DLD1 (cell line): ENCODE results near the gene PPP1R37.

Source experiments
- in situ Hi-C: cut with HindIII; loops from 2 replicates; pipeline ENCODE4 v1.10.0; 2017; ENCODE audit warnings: low sequenced_read_pairs

Gene PPP1R37, protein sequence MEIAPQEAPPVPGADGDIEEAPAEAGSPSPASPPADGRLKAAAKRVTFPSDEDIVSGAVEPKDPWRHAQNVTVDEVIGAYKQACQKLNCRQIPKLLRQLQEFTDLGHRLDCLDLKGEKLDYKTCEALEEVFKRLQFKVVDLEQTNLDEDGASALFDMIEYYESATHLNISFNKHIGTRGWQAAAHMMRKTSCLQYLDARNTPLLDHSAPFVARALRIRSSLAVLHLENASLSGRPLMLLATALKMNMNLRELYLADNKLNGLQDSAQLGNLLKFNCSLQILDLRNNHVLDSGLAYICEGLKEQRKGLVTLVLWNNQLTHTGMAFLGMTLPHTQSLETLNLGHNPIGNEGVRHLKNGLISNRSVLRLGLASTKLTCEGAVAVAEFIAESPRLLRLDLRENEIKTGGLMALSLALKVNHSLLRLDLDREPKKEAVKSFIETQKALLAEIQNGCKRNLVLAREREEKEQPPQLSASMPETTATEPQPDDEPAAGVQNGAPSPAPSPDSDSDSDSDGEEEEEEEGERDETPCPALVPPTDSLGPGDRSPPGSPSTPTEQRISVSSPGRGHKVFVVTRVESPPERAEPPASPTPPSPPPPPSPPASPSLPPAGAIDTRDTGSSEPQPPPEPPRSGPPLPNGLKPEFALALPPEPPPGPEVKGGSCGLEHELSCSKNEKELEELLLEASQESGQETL

DNA sequence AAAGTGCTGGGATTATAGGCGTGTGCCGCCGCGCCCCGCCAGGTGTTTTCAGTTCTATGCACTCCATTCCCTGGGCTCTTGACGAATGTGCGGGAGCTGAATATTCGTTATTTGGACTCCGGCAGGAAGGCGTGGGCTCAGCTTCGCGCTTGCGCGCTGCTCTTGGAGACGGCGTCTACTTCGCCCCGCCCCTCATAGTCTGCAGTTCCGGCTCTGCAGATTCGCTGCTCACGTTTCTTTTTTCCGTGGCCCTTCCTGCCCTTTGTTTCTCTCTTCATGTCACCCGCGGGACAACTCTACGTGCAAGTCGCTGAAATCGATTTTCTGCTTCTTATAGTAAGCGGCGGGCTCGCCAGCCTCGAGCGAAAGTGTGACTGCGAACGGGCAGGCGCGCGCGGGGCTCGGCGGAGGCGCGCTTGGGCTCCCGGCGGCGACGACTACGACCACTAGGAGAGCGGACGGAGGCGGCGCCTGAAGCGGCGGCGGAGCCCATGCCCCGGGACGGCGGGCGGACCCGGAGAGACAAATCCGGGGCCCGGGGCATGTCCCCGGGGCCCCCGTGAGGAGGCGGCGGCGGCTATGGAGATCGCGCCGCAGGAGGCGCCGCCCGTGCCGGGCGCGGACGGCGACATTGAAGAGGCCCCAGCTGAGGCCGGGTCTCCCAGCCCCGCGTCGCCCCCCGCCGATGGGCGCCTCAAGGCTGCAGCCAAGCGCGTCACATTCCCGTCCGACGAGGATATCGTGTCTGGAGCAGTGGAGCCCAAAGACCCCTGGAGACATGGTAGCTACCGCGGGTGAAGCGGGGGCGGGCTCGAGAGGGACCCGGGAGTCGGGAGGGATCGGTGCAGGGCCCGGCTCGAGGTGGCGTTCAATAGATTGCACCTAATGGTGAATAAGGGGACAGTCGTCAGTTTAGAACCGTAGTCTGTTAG lies at the start of gene PPP1R37:
Gene PPP1R37, plus strand, starts transcription at position 433 of the 932 bp plus-strand sequence. Its CDS starts 147 bp downstream, at position 580.
- in situ Hi-C loops = no loop called here

DNA sequence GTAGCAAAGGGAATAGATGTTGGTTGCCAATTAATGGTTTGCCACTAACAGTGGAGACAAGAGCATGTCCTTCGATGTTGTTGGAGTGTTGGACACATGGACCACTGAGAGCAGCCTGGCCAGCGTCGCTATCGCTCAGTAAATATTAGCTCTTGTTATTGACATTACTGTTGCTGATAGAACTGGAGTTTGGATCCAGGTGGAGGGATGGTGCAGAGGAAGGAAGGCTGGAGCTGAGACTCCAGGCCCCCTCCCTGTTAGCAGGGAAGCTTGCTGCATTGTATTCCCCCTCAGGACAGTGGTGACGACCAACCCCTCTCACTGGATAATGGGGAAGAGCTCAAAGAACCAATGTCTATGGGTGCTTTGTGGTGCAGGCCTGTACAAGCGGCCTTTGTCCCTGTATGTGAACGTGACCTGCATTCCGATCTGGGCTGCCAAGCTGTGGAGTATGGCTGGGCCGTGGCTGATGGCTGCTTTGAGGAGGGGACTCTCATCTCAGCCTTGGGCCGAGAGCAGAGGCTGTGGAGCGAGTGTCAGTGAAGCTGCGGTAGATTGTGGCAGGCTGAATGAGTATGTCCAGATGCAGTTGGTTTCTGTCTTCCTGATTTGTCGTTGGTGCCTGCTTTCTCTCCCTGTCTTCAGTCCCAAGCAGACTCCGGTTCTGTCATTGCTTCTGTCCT lies 47.2 kb upstream of the PPP1R37 start:
- in situ Hi-C loops = no loop called here

DNA sequence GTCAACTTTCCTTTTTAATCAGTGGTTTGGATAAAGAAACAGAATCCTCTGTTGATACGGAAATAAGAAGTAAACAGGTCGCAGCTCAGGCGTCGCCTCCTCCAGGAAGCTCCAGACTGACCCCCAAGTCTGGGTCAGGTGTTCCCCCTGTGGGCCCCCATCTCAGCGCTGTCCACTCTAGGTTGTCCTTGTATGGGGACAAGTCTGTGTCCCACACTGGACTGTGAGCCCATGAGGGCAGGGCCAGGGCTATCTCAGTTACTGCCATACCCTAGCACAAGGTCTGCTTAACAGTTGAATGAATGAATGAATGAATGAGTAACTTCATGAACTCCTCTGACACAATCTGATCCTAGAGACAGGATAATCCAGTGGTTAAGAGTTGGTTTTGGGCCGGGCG lies 46.6 kb upstream of the PPP1R37 start:
- in situ Hi-C loops = no loop called here

DNA sequence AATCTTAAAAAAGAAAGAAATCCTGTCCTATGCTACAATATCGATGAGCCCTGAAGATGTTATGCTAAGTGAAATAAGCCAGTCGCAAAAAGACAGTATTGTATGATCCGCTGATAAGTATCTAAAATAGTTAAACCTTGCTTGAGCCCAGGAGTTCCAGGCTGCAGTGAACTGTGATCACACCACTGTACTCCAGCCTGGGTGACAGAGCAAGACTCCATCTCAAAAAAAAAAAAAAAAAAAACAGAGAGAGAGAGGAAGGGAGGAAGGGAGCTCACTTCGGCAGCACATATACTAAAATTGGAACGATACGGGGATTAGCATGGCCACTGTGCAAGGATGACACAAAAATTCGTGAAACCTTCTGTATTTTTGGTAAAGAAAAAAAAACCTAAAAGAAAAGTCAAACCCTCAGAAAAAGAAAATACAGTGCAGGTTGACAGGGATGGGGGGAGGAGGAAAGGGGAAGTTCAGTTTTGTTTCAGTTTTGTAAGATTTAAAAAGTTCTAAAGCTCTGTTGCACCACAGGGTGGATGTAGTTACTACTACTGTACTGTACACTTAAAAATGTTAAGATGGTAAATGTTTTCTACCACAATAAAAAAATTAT lies 45.7 kb upstream of the PPP1R37 start:
- in situ Hi-C loops = no loop called here

DNA sequence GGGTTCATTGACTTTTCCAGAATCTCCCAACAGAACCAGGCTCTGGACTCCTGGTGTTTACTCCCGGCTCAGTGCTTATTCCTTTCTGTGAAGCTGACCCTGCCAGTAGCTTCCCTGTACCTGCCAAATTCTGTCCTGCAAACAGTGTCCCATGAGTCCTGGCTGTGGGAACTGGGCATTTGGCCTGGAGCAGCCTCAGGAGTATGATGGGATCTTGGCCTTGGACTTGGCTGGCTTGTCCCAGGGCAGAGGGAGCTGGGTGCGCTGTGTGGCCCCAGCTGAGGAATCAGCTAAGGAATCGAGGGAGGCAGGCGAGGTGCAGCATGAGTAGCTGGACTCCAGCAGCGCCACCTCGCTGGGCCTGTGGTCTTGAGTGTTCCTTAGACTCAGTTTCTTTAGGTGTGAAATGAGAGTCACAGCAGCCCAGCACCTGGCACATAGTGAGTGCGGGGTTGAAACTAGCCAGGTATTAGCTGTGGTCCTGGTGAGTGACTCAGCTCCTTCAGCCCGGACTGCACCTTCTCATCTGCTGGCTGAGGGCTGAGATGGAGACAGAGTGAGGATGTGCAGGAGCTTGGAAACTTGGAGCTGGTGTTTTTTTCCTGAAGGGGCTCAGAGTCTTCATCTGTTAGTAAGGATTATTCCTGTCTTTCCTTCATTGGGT lies 43.8 kb upstream of the PPP1R37 start:
- in situ Hi-C loops = no loop called here

DNA sequence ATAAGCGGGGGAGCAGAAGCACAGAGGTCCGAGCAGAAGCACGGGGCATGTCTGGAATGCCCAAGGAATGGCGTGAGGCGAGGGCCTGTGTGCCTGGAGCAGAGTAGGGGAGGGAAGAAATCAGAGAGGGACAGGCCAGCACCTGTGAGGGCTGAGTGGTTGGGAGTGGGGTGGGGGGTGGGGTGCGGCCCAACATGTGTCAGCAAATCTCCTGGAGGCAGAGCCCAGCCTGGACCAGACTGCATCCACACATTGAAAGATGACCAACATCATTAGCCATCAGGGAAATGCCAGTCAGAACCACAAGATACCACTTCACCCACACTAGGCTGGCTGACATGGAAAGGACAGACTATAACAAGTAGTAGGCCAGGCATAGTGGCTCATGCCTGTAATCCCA lies 42.9 kb upstream of the PPP1R37 start:
- in situ Hi-C loops = no loop called here

DNA sequence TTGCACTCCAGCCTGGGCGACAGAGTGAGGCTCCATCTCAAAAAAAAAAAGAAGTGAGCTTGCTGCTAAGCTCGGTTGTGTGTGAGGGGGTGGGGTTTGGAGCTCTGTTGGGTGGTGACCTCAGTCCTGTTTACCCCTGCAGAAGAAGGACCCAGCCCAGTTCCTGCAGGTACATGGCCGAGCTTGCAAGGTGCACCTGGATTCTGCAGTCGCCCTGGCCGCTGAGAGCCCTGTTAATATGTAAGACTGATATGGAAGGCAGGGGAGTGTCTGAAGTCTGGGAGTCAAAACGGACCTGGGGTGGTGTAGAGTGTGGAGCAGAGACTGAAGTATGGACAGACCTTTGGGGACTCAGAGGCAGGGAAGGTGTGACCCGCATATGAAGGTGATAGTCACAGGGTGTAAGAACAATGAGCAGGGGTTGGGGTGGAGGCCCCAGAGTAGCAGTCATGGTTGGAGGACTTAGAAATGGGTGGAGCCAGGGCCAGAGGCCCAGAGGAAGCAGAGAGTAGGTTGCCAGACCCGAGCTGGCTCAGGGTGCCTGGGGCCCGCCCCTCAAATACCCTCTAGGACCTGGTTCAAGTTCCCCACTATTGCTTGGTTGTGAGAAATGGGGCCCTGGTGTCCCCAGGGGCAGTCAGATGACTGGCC lies 40.9 kb upstream of the PPP1R37 start:
- in situ Hi-C loops = no loop called here

DNA sequence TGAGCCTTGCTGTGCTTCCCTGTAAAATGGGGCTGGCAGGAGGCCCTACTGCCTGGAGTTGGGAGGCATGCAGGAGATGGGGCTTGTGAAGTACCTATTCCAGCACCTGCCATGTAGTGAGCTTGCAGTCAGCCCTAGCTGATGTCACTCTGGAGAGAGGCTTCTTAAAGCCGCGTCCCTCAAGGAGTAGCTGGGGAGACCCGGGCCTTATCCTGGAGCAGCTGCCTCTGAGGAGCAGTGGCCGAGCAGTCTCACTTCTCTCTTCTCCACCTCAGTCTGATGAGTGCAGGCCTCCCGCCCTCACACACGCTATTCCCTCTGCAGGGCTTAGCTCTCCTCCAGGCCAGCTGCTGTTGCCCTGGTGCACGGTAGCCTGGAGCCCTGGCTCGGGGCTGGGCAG lies 36.1 kb upstream of the PPP1R37 start:
- in situ Hi-C loops = no loop called here

DNA sequence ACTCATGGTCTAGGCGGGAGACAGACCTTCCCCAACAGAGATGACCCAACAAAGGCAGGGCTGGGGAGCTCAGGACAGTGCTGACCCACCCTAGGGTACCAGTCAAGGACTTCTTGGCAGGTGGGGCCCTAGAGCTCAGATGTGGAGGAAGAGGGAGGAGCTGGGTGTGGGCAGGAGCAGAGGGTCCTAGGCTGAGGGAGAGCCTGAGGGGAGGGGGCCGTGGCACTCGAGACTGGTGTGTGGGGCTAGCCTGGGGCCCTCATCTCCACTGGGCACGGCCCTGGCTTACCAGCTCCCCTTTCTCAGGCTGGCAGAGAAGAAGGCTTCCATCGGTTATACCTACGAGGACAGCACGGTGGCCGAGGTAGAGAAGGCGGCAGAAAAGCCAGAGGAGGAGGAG lies 35.5 kb upstream of the PPP1R37 start:
- in situ Hi-C loops = no loop called here

DNA sequence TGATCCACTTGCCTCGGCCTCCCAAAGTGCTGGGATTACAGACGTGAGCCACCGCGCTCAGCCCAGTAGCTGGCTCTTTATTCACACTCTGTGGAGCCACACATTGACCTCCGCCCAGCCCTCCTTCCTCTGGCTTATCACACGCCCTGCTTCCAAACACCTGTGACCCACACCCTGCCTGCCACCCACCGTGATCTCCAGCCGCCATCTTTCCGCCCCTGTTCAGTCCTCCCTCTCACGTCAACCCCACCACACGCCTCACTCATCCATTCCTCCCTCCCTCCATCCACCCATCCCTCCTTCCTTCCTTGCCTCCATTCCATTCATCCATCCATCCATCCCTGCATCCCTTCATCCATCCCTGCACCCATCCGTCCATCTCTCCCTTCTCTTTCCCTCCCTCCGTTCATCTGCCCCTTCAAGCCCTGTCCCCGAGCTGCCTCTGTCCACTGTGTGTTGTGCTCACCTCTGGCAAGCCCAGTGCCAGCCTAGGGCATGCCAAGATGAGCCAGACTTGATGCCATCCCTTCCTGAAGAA lies 34.3 kb upstream of the PPP1R37 start:
- in situ Hi-C loops = no loop called here

DNA sequence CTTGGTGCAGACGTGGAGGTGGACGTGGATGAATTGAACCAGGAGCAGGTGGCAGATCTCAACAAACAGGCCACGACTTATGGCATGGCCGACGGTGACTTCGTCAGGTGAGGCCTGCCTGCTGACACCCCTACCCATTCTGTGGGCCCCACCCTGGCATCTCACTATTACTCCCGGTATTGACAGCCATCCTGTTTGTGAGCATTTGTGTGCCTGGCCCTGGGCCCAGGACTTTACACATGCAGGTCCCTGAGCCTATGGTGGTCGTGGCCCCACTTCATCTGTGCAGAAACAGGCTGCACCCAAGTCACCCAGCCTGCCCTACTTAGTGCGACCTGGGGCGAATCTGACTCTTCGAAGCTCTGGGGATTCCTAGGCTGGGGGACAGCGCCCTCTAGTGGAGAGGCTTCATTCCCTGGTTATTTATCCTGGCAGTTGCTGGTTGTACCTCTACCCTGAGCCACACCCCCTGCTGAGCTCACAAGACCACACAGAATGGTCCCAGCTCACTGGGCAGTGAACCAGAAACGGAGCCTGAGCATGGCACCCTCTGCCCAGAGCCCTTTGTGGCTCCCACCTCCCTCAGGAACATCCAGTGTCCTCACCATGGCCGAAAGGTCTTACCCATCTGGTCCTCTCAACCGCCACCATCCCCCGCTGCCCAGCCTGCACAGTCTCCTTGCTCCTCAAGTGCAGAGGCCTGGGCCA lies 33.6 kb upstream of the PPP1R37 start:
- in situ Hi-C loops = no loop called here

DNA sequence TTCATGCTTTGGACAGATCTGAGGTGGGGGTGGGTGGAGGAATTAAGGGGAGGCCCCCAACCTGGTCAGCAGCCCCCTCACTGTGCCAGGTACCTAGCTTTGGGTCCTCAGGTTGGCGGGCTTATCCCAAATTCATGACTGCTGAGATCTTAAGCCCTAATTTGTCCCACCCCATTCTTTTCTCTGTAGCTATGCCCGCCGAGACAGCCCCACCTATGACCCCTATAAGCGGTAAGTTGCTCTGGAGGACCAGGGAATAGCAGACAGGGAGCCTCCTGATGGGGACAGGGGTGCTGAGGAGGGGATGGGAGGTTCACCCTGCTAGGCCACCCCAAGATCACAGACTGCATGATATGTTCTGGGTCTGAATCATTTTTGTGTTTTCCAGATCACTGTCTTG lies 31.0 kb upstream of the PPP1R37 start:
- in situ Hi-C loops = no loop called here

DNA sequence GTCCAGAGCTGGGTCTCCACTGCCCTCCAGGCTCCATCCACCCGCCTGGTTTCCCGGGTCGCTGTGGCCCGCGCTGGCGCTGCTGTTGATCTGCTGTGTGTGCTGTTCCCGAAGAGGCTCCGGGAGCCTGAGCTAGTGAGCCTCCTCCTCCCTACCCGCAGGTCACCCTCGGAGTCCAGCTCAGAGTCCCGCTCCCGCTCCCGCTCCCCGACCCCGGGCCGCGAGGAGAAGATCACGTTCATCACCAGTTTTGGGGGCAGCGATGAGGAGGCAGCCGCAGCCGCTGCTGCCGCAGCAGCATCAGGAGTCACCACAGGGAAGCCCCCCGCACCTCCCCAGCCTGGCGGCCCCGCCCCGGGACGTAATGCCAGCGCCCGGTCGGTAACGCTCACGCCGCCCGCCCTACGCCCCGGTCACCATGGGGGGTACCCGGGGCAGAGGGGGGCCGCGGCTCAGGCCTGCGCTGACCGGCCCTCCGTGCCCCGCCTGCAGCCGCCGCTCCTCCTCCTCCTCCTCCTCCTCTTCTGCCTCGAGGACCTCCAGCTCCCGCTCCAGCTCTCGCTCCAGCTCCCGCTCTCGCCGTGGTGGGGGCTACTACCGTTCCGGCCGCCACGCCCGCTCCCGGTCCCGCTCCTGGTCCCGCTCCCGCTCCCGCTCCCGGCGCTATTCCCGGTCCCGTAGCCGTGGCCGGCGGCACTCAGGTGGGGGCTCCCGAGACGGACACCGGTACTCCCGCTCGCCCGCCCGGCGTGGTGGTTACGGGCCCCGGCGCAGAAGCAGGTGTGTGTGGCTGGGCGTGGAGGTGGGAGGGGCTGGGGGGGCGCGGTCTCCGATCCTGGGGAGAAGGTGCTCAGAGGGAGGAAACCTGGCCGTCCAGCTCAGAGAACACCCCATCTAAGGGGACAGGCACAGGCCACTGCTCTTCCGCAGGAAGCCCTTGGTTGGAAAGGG lies 28.9 kb upstream of the PPP1R37 start:
- in situ Hi-C loops = no loop called here

DNA sequence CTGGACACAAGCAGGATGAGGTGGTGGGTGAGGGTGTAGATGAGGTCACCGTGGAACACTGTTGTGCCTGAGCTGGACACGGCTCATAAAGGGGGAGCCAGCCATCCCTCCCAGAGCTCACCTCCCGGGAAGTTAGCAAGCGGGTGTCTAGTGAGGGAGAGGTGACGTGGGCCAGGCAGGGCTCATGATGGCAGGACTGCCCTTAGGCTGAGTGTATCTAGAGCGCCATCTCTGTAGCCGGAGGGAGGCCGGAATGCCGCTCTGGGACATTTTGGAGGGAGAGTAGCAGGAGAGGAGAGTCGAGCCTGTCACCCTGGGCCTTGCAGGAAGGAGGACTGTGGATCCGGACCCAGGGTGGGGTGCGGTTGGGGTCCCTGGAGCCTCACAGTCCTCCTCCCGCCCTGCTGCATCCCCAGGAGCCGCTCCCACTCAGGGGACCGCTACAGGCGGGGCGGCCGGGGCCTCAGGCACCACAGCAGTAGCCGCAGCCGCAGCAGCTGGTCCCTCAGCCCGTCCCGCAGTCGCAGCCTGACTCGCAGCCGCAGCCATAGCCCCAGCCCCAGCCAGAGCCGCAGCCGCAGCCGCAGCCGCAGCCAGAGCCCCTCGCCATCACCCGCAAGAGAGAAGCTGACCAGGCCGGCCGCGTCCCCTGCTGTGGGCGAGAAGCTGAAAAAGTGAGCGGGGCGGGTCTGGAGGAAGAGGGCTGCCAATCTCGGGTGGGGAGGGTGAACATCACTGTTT lies 25.9 kb upstream of the PPP1R37 start:
- in situ Hi-C loops = no loop called here

DNA sequence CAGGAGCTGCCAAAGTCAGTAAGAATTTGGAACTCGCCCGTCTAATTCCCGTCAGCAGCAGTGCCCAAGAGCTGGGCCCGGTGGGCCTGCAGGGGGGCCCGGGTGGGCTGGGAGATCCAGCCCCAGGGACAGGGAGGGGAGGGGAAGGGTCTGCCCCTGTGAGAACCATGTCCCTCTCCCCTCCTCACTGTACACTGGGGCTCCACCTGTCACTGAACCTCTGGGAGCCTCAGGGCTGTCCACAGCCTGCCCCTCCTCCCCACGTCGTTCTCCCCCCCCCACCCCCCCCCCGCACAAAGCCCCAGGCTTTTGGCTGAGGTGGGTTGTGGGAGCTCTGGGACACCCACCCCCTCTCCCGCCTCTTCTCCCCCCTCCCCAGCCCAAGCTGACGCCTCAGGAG lies 24.9 kb upstream of the PPP1R37 start:
- in situ Hi-C loops = no loop called here

DNA sequence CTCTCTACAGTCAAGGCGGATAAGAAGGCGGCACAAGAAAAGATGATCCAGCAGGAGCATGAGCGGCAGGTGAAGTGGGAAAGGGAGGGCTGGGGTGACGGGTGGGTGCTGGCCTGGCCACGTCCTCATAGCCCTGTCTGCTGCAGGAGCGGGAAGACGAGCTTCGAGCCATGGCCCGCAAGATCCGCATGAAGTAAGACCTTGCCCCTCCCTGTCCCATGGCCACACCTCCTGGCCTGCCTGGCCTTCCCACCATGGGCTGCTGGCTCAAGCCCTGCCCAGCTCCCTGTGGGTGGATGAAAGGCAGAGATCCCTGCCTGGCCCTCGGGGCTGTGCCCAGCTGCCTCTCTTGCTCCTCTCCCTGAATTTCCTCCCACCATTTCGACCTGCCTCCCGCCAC lies 23.9 kb upstream of the PPP1R37 start:
- in situ Hi-C loops = no loop called here

DNA sequence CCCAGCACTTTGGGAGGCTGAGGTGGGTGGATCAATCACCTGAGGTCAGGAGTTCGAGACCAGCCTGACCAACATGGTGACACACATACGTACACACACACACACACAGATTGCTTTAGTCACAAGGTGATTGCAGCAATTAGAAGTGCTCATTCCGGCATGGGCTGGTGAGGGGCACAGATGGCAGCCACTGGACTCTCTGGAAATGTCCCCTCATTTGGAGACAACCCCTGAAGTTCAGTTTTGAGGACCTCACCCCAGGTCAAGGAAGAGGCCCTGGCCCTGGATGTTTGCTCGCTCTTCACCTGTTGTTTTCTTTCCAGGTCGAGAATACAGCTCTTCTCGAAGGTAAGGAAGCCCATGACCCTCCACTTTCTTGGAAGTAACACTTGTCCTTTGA lies 22.8 kb upstream of the PPP1R37 start:
- in situ Hi-C loops = no loop called here
